Measurements from ENCODE around the gene LARGE1. TPM values are rescaled to one million over a fixed set of nuclear protein-coding genes. Genes with fewer than 3 reads are reported as not detected.

Gene LARGE1
- total RNA-seq, 1 donor from 2014 or later, result 195 TPM

DNA sequence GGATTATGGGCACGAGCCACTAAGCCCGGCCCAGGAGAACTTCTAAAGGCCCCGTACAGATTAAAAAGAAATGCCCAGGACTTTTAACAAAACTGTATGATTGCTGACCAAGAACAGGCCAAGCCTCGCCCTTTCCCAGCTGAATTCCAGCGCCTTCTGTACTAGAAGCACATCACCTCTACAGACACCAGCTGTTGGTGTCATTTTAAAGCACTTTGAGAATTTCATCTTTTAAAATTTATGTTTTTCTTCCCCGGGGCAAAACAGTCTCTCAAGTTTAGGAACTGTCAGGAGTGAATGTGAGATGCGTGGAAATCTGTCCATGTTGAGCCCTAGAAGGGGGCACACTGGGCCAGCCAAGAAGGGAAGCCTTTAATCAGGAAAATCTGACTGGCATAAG lies 362.4 kb downstream of the LARGE1 start:
- peak overlapping the region; percentile 75 for H3K27ac Mint-ChIP-seq
- no peak for DNase-seq (ENCODE audit: low spot score, unreplicated experiment)

DNA sequence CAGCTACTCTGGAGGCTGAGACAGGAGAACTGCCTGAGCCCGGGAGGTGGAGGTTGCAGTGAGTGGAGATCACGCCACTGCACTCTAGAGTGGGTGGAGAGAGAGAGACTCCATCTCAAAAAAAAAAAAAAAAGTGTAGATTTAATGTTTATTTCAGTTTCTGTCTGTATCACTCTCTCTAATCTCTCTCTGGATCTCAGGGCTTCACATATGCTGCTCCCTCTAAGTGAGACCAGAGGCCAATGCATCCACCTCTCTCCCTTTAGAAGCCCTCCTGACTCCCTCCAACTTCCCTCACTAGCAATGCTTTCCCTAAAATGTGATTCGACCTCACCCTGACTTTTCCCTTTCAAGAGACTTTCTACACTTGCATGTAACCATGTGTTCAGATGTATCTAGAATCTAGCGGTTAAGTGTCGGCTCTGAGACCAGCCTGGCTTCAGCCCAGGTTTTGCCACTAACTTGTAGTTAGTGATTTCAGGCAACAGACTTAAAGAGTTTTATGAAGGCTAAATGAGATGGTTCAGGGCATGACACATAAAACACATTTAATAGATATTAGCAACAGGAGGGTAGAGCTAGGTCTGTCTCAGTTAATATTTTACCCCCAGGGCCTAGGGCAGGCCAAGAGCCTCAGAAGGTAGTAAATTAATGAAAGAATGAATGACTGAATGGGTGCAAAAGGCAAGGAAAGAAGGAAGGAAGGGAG lies 364.3 kb downstream of the LARGE1 start:
- no peak overlapping the region for H3K27ac Mint-ChIP-seq
- DNase-seq (ENCODE audit: low spot score, unreplicated experiment), result no peak
- no peak overlapping the region for H3K4me3 Mint-ChIP-seq (ENCODE audit: low read depth)
- TF ChIP-seq, protein P1, sequence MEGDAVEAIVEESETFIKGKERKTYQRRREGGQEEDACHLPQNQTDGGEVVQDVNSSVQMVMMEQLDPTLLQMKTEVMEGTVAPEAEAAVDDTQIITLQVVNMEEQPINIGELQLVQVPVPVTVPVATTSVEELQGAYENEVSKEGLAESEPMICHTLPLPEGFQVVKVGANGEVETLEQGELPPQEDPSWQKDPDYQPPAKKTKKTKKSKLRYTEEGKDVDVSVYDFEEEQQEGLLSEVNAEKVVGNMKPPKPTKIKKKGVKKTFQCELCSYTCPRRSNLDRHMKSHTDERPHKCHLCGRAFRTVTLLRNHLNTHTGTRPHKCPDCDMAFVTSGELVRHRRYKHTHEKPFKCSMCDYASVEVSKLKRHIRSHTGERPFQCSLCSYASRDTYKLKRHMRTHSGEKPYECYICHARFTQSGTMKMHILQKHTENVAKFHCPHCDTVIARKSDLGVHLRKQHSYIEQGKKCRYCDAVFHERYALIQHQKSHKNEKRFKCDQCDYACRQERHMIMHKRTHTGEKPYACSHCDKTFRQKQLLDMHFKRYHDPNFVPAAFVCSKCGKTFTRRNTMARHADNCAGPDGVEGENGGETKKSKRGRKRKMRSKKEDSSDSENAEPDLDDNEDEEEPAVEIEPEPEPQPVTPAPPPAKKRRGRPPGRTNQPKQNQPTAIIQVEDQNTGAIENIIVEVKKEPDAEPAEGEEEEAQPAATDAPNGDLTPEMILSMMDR (IDR thresholded peaks at IDR 0.05; ENCODE audit: unreplicated experiment), result no peak
- H3K4me1 Mint-ChIP-seq (ENCODE audit: low read depth), result peaks cover 8% of the 10 kb centered on the region
- H3K9me3 Mint-ChIP-seq (ENCODE audit: low read depth), result peaks cover 6% of the 10 kb centered on the region
- peaks cover 24% of the 10 kb centered on the region for H3K36me3 Mint-ChIP-seq (ENCODE audit: insufficient read depth)
- H3K27me3 Mint-ChIP-seq, result no peaks in the 10 kb centered on the region

More for the DNA sequence above, 362.4 kb downstream of the LARGE1 start:
- H3K4me3 Mint-ChIP-seq (ENCODE audit: low read depth), result no peak overlapping the region
- TF ChIP-seq, protein P1 (IDR thresholded peaks at IDR 0.05; ENCODE audit: unreplicated experiment), result no peak
- peaks cover 37% of the 10 kb centered on the region for H3K36me3 Mint-ChIP-seq (ENCODE audit: insufficient read depth)
- H3K27me3 Mint-ChIP-seq, result no peaks in the 10 kb centered on the region
- peaks cover 6% of the 10 kb centered on the region for H3K9me3 Mint-ChIP-seq (ENCODE audit: low read depth)
- H3K4me1 Mint-ChIP-seq (ENCODE audit: low read depth), result peaks cover 26% of the 10 kb centered on the region

DNA sequence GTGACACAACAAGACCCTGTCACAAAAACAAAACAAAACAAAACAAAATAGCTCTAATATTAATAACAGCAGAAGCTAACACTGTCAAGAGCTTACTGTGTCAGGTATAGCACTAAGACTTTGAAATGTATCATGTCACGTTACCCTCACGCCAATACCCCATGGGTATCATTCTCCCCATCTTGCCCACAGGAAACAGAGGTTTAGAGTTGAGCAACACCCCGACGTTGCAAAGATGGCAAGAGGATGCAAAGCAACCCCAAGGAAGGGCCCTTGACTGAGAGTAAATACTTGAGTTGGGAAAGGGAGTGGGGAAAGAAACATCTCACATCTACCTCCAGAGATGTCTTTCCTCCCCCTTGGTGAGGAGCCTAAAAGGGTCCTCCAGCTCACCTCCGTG lies 366.8 kb downstream of the LARGE1 start:
- DNase-seq (ENCODE audit: low spot score, unreplicated experiment), result no peak
- TF ChIP-seq, protein P1 (IDR thresholded peaks at IDR 0.05; ENCODE audit: unreplicated experiment), result no peak

DNA sequence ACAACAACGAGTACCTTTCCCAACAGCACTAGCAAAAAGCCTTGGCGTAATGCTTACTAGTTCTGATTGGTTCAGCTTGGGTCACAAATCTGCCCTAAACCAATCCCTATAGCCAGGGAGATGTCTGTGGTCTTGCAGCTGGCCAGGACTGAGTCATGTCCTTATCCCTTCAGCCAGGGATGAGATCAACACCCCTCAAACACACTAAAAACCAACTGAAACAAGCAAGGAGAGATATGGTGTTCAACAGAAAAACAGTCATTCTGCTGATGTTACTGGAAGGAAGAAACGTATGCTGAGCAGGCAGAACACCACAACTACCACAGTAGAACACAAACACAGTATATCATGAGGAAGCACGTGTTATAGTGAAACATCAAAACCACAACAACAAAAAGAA lies 375.6 kb downstream of the LARGE1 start:
- no peak for DNase-seq (ENCODE audit: low spot score, unreplicated experiment)
- Mint-ChIP-seq H3K4me1 (ENCODE audit: low read depth) (peaks cover 30% of the 10 kb centered on the region), H3K36me3 (ENCODE audit: insufficient read depth) (peaks cover 11% of the 10 kb centered on the region), H3K27me3 (no peaks in the 10 kb centered on the region), H3K27ac (no peak overlapping the region), H3K4me3 (ENCODE audit: low read depth) (no peak overlapping the region), H3K9me3 (ENCODE audit: low read depth) (no peaks in the 10 kb centered on the region)
- TF ChIP-seq, protein P1 (IDR thresholded peaks at IDR 0.05; ENCODE audit: unreplicated experiment), result no peak

More for the DNA sequence above, 366.8 kb downstream of the LARGE1 start:
- H3K4me3 Mint-ChIP-seq (ENCODE audit: low read depth), result no peak overlapping the region
- H3K4me1 Mint-ChIP-seq (ENCODE audit: low read depth), result peaks cover 8% of the 10 kb centered on the region
- peaks cover 5% of the 10 kb centered on the region for H3K9me3 Mint-ChIP-seq (ENCODE audit: low read depth)
- peaks cover 25% of the 10 kb centered on the region for H3K36me3 Mint-ChIP-seq (ENCODE audit: insufficient read depth)
- H3K27me3 Mint-ChIP-seq, result no peaks in the 10 kb centered on the region
- H3K27ac Mint-ChIP-seq, result no peak overlapping the region

DNA sequence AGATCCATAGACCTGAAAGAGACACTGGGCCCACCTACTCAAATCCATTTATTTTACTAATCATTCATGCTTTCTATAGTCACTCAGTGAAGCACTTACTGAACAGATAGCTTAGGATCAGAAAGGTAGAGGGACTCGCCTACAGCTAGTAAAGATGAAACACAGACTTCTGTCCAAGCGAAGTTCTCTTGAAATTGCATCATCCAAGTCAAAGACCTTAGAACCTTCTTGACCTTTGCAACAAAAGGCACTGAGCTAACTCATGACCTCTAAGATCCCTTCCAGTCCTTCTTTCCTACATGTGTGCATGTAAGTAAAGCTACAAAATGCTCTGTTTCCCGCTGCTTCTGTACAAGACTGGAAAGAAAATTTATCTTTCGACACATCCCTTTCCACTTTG lies 377.6 kb downstream of the LARGE1 start:
- Mint-ChIP-seq H3K27ac (no peak overlapping the region), H3K4me1 (ENCODE audit: low read depth) (peaks cover 45% of the 10 kb centered on the region), H3K27me3 (no peaks in the 10 kb centered on the region), H3K4me3 (ENCODE audit: low read depth) (no peak overlapping the region), H3K36me3 (ENCODE audit: insufficient read depth) (peaks cover 6% of the 10 kb centered on the region), H3K9me3 (ENCODE audit: low read depth) (no peaks in the 10 kb centered on the region)
- DNase-seq (ENCODE audit: low spot score, unreplicated experiment), result no peak
- TF ChIP-seq, protein P1 (IDR thresholded peaks at IDR 0.05; ENCODE audit: unreplicated experiment), result no peak
